HepG2 (cell line): Measurements from ENCODE around the gene VANGL2.
"Not testable (repeated sequence)": the region's sequence is repeated elsewhere in the genome, so short reads cannot be mapped to it uniquely, and the experiment has no call there.

Source experiments
- HCFC1 ChIP-seq: fragments of 150-350 bp; IDR thresholded peaks from 2 replicates; pipeline ENCODE4 v1.6.1; 2014; ENCODE audit warnings: low read depth, low read length
- PCBP2 ChIP-seq: fragments of 200-400 bp; formaldehyde crosslinking; optimal IDR thresholded peaks from 2 replicates; pipeline ENCODE3; 2018; ENCODE audit warnings: low read length, low read depth; ENCODE audit not compliant: poor library complexity, severe bottlenecking
- PHF21A ChIP-seq: sonication (generic); formaldehyde crosslinking; IDR thresholded peaks from 2 replicates; pipeline ENCODE4 v1.5.0; 2020; ENCODE audit warnings: mild to moderate bottlenecking, missing genetic modification reagents
- ZNF597 ChIP-seq: sonication (generic); formaldehyde crosslinking; IDR thresholded peaks from 2 replicates; pipeline ENCODE4 v1.5.0; 2020; ENCODE audit warnings: missing genetic modification reagents
- TF ChIP-seq, protein P1 (sequence below): IDR thresholded peaks from 2 replicates; pipeline ENCODE4 v1.6.1; 2016; ENCODE audit warnings: low read depth, borderline replicate concordance
- TF ChIP-seq, protein P2 (sequence below): sonication (generic); formaldehyde crosslinking; IDR thresholded peaks from 2 replicates; pipeline ENCODE4 v1.5.0; 2020; ENCODE audit warnings: mild to moderate bottlenecking, missing genetic modification reagents, moderate library complexity
- TF ChIP-seq, protein P3 (sequence below): sonication (generic); formaldehyde crosslinking; IDR thresholded peaks from 2 replicates; pipeline ENCODE4 v1.8.0; 2022; ENCODE audit warnings: missing genetic modification reagents, low read depth, mild to moderate bottlenecking, borderline replicate concordance

- TF ChIP-seq, protein P1, sequence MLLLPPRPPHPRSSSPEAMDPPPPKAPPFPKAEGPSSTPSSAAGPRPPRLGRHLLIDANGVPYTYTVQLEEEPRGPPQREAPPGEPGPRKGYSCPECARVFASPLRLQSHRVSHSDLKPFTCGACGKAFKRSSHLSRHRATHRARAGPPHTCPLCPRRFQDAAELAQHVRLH (CRISPR knock-in tag), result not testable (repeated sequence)
- TF ChIP-seq, protein P2, sequence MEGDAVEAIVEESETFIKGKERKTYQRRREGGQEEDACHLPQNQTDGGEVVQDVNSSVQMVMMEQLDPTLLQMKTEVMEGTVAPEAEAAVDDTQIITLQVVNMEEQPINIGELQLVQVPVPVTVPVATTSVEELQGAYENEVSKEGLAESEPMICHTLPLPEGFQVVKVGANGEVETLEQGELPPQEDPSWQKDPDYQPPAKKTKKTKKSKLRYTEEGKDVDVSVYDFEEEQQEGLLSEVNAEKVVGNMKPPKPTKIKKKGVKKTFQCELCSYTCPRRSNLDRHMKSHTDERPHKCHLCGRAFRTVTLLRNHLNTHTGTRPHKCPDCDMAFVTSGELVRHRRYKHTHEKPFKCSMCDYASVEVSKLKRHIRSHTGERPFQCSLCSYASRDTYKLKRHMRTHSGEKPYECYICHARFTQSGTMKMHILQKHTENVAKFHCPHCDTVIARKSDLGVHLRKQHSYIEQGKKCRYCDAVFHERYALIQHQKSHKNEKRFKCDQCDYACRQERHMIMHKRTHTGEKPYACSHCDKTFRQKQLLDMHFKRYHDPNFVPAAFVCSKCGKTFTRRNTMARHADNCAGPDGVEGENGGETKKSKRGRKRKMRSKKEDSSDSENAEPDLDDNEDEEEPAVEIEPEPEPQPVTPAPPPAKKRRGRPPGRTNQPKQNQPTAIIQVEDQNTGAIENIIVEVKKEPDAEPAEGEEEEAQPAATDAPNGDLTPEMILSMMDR, result not testable (repeated sequence)
- TF ChIP-seq, protein P3, sequence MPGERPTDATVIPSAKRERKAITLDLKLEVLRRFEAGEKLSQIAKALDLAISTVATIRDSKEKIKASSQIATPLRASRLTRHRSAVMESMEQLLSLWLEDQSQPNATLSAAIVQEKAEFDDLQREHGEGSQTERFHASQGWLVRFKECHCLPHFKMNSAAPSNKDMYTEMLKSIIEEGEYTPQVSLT (CRISPR knock-in tag), result not testable (repeated sequence)
- TF ChIP-seq ZNF597 (CRISPR knock-in tag); PCBP2; PHF21A (CRISPR knock-in tag); HCFC1: not testable (repeated sequence)
Observed at GRCh38 chr1:160384812-160385211, 15.6 kb upstream of the VANGL2 start.
